Measurements from ENCODE around the gene RAPGEF3.

DNA sequence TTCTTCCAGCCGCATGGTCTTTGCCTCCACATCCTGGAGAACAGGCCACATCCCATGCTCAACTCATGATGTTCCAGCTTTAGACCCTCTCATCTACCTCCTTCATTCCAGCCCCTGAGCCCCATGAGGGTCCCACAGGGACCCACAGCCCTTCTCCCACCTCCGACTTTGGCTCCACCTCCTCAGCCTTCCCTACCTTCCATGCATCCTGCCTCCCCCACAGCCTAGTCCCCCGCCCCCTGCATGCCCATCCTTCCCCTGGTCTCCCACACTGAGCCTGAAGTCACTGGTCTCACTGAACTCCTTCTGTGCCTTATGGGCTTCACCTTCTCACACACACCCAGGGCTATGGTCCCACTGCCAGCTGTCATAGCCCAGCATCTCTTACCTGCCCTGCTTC, 9.8 kb downstream of the RAPGEF3 start:
- TF ChIP-seq, protein P1, sequence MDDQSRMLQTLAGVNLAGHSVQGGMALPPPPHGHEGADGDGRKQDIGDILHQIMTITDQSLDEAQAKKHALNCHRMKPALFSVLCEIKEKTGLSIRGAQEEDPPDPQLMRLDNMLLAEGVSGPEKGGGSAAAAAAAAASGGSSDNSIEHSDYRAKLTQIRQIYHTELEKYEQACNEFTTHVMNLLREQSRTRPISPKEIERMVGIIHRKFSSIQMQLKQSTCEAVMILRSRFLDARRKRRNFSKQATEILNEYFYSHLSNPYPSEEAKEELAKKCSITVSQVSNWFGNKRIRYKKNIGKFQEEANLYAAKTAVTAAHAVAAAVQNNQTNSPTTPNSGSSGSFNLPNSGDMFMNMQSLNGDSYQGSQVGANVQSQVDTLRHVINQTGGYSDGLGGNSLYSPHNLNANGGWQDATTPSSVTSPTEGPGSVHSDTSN (CRISPR knock-in tag; IDR thresholded peaks at IDR 0.05), result no peak
- TF ChIP-seq, protein P2, sequence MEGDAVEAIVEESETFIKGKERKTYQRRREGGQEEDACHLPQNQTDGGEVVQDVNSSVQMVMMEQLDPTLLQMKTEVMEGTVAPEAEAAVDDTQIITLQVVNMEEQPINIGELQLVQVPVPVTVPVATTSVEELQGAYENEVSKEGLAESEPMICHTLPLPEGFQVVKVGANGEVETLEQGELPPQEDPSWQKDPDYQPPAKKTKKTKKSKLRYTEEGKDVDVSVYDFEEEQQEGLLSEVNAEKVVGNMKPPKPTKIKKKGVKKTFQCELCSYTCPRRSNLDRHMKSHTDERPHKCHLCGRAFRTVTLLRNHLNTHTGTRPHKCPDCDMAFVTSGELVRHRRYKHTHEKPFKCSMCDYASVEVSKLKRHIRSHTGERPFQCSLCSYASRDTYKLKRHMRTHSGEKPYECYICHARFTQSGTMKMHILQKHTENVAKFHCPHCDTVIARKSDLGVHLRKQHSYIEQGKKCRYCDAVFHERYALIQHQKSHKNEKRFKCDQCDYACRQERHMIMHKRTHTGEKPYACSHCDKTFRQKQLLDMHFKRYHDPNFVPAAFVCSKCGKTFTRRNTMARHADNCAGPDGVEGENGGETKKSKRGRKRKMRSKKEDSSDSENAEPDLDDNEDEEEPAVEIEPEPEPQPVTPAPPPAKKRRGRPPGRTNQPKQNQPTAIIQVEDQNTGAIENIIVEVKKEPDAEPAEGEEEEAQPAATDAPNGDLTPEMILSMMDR (tag by site-specific recombination; IDR thresholded peaks at IDR 0.05), result no peak
- no peak for TF ChIP-seq ZNF433 (tag by site-specific recombination; IDR thresholded peaks at IDR 0.05; ENCODE audit: low read depth)
- no peak for TF ChIP-seq ZNF24 (tag by site-specific recombination; IDR thresholded peaks at IDR 0.05)
- no peak for TF ChIP-seq ZNF792 (tag by site-specific recombination; IDR thresholded peaks at IDR 0.05)
- TF ChIP-seq ZNF37A (tag by site-specific recombination; IDR thresholded peaks at IDR 0.05), result no peak
- no peak for TF ChIP-seq REPIN1 (tag by site-specific recombination; IDR thresholded peaks at IDR 0.05; ENCODE audit: low read depth)
- TF ChIP-seq ZNF585B (tag by site-specific recombination; IDR thresholded peaks at IDR 0.05), result no peak
- no peak for TF ChIP-seq ZNF324 (tag by site-specific recombination; IDR thresholded peaks at IDR 0.05)
